ENCODE data around the gene PRMT2.
"Not testable (repeated sequence)": the region's sequence is repeated elsewhere in the genome, so short reads cannot be mapped to it uniquely, and the experiment has no call there.

DNA sequence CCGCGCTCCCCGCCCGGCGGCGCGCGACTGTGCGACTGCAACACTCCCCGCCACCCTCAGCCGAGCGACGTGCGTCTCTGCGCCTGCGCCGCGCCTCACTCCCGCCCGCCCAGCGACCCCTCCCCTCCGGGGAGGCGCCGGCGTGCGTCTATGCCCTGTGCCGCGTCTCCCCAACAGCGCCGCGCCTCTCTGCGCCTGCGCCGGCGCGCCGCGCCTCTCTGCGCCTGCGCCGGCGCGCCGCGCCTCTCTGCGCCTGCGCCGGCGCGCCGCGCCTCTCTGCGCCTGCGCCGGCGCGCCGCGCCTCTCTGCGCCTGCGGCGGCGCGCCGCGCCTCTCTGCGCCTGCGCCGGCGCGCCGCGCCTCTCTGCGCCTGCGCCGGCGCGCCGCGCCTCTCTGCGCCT lies 63.2 kb downstream of the PRMT2 start:
- TF ChIP-seq, protein P1, sequence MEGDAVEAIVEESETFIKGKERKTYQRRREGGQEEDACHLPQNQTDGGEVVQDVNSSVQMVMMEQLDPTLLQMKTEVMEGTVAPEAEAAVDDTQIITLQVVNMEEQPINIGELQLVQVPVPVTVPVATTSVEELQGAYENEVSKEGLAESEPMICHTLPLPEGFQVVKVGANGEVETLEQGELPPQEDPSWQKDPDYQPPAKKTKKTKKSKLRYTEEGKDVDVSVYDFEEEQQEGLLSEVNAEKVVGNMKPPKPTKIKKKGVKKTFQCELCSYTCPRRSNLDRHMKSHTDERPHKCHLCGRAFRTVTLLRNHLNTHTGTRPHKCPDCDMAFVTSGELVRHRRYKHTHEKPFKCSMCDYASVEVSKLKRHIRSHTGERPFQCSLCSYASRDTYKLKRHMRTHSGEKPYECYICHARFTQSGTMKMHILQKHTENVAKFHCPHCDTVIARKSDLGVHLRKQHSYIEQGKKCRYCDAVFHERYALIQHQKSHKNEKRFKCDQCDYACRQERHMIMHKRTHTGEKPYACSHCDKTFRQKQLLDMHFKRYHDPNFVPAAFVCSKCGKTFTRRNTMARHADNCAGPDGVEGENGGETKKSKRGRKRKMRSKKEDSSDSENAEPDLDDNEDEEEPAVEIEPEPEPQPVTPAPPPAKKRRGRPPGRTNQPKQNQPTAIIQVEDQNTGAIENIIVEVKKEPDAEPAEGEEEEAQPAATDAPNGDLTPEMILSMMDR (IDR thresholded peaks at IDR 0.05; ENCODE audit: insufficient read depth, low read length, poor library complexity, severe bottlenecking) = not testable (repeated sequence)
- not testable (repeated sequence) for TF ChIP-seq EZH2phosphoT487 (conservative IDR thresholded peaks at IDR 0.05; ENCODE audit: low read length)

All from SU-DHL-6 (cell line).